ENCODE measurements around the gene COL17A1.

The COL17A1 gene

GRCh38 chr10:104014176-104014575 lies 71.5 kb downstream of the COL17A1 start:
- TF ChIP-seq TCF12 (IDR thresholded peaks at IDR 0.05; ENCODE audit: low read depth) (no peak), TEAD4 (IDR thresholded peaks at IDR 0.05) (no peak), MAX (IDR thresholded peaks at IDR 0.05) (no peak), TAF1 (IDR thresholded peaks at IDR 0.05; ENCODE audit: low read depth) (no peak), REST (IDR thresholded peaks at IDR 0.05; ENCODE audit: low read depth) (no peak), YY1 (IDR thresholded peaks at IDR 0.05; ENCODE audit: low read depth) (no peak), ZBTB7A (IDR thresholded peaks at IDR 0.05; ENCODE audit: low read depth) (no peak), NFIC (IDR thresholded peaks at IDR 0.05) (no peak), CEBPB (IDR thresholded peaks at IDR 0.05) (no peak), RAD21 (IDR thresholded peaks at IDR 0.05; ENCODE audit: low read depth) (no peak), USF1 (IDR thresholded peaks at IDR 0.05) (no peak), EGR1 (IDR thresholded peaks at IDR 0.05) (no peak), EP300 (IDR thresholded peaks at IDR 0.05; ENCODE audit: borderline replicate concordance) (no peak), FOXM1 (IDR thresholded peaks at IDR 0.05; ENCODE audit: borderline replicate concordance, low read depth) (no peak), CREB1 (IDR thresholded peaks at IDR 0.05; ENCODE audit: low read depth) (no peak)

DNA sequence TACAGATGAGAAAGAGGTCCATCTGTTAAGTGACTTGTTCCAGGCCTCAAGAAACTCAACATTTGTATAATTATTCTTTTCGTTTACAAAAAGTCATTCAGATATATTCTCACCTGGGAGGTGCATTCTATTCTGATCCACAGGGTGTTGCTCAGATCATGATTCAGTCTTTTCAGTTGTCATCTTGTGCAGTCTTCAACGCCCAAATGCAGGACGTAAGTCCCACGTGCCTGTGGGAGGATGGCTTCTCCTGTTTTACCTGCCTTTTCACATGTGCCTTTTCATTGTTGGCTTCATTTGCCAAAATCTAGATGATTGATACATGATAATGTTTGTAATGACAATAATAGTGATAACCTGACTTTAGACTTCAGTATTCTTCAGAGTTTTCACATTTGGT lies 72.2 kb downstream of the COL17A1 start:
- no peak for TF ChIP-seq REST (IDR thresholded peaks at IDR 0.05; ENCODE audit: low read depth)
- TF ChIP-seq RAD21 (IDR thresholded peaks at IDR 0.05; ENCODE audit: low read depth): no peak
- TF ChIP-seq YY1 (IDR thresholded peaks at IDR 0.05; ENCODE audit: low read depth): no peak
- no peak for TF ChIP-seq NFIC (IDR thresholded peaks at IDR 0.05)
- TF ChIP-seq EP300 (IDR thresholded peaks at IDR 0.05; ENCODE audit: borderline replicate concordance): no peak
- no peak for TF ChIP-seq ZBTB7A (IDR thresholded peaks at IDR 0.05; ENCODE audit: low read depth)
- TF ChIP-seq TCF12 (IDR thresholded peaks at IDR 0.05; ENCODE audit: low read depth): no peak
- TF ChIP-seq CREB1 (IDR thresholded peaks at IDR 0.05; ENCODE audit: low read depth): no peak
- TF ChIP-seq TAF1 (IDR thresholded peaks at IDR 0.05; ENCODE audit: low read depth): no peak
- no peak for TF ChIP-seq MAX (IDR thresholded peaks at IDR 0.05)
- TF ChIP-seq USF1 (IDR thresholded peaks at IDR 0.05): no peak
- no peak for TF ChIP-seq CEBPB (IDR thresholded peaks at IDR 0.05)
- TF ChIP-seq EGR1 (IDR thresholded peaks at IDR 0.05): no peak
- no peak for TF ChIP-seq FOXM1 (IDR thresholded peaks at IDR 0.05; ENCODE audit: borderline replicate concordance, low read depth)

- no peak for TF ChIP-seq USF1 (IDR thresholded peaks at IDR 0.05)
- TF ChIP-seq TCF12 (IDR thresholded peaks at IDR 0.05; ENCODE audit: low read depth): no peak
- no peak for TF ChIP-seq CREB1 (IDR thresholded peaks at IDR 0.05; ENCODE audit: low read depth)
- no peak for TF ChIP-seq RAD21 (IDR thresholded peaks at IDR 0.05; ENCODE audit: low read depth)
- TF ChIP-seq REST (IDR thresholded peaks at IDR 0.05; ENCODE audit: low read depth): no peak
- no peak for TF ChIP-seq NFIC (IDR thresholded peaks at IDR 0.05)
- no peak for TF ChIP-seq EGR1 (IDR thresholded peaks at IDR 0.05)
- no peak for TF ChIP-seq MAX (IDR thresholded peaks at IDR 0.05)
- TF ChIP-seq TEAD4 (IDR thresholded peaks at IDR 0.05): no peak
These were observed 73.8 kb downstream of the COL17A1 start for GRCh38 chr10:104011904-104012303.

All from Ishikawa (cell line).